RPMI8226 (cell line): ENCODE data around the gene CADM1.

ENCODE experiments used
- DNase-seq: peaks from one replicate; pipeline ENCODE4 v3.0.0-alpha.2; 2015

The CADM1 gene

DNA sequence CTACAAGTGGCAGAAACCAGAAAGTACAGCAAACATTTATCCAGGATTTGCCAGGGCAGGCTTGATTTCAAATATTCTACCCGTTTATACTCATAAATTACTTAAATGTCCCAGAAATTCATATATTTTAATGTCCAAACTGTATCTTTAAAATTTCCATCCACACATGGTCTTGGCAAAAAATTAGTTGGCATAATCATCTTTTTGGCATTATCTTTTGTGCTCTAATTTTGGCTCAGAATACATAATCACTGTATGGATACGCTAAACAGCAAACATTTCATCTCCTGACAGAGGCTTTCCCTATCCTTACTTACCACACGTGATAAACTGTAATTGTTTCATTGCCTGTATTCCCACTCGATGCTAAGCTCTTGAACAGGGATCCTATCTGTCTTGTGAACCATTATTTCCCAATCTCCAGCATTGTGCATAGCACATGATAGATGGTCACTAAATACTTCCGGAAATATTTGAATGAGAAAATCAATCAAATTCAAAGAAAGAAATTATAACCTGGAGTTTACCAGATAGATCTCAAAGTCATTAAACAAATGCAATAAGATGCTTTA is 64.2 kb downstream of the CADM1 start:
- DNase-seq = no peak

DNA sequence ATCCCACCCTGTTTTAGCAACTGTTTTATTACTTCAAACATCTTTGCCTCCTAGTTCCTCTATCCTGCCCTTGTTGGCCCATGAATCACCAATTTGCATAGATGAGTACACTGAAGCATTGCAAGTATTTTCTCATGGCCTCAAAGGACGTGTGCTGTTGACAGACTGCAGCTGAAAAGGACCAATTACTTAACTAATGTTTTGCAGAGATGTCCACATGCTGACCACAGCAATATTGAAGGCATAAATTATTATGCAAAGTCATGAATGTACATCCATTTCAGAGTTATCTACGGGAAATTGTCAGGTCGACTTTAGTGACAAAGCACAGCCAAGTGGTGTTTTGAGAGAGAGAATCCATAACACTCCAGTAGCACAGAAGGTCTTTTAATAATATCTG is 64.8 kb downstream of the CADM1 start:
- DNase-seq = no peak

- DNase-seq = no peak
These were observed 66.2 kb downstream of the CADM1 start for GRCh38 chr11:115437902-115438575.

GRCh38 chr11:115430345-115430744 is 73.9 kb downstream of the CADM1 start:
- DNase-seq = no peak

GRCh38 chr11:115428306-115428705 is 75.9 kb downstream of the CADM1 start:
- no peak for DNase-seq

DNA sequence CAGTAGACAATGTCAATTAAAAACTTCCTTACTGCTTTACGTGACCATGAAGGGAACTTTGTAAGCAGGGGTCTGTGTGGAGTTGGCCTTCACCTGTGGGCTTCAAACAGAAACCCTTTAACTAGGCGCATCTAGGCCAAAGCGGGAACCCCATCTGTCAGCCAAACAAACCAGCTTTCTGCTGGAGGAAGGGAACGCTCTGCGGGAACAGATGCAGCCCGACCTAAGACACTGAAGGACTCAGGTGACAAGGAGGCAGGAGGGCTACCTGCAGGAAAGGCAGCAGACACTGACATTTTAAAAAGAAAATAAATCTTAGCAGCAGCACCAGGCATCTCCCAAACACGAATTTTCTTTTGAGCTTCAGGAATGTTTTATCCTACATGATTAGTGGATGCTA is 78.4 kb downstream of the CADM1 start:
- no peak for DNase-seq

GRCh38 chr11:115425250-115425649 is 79.0 kb downstream of the CADM1 start:
- DNase-seq = no peak

GRCh38 chr11:115423728-115424459 is 80.3 kb downstream of the CADM1 start:
- no peak for DNase-seq

- no peak for DNase-seq
These were observed 82.1 kb downstream of the CADM1 start for GRCh38 chr11:115421992-115422689.

- DNase-seq = no peak
These were observed 82.7 kb downstream of the CADM1 start for GRCh38 chr11:115421352-115421991.

DNA sequence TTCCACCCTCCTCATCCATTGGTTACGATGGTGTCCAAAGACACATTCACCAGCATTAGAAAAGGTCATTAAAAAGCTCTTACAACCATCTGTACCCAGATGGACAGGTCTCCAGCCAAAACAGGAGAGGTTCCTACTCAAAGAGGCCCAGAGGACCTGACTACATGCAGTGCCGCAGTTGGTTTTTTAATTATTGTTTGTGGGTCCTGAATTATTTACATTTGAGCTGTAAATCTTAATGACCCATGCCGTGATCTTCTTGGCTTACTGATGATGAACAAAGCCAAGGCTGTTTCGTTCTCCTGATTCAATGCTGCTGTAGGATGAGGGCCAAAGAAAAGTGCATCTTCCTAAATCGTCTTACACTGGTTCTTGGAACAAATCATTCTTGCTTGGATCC is 83.7 kb downstream of the CADM1 start:
- DNase-seq = no peak

GRCh38 chr11:115418626-115419025 is 85.6 kb downstream of the CADM1 start:
- DNase-seq = no peak

- DNase-seq = no peak
These were observed 86.1 kb downstream of the CADM1 start for GRCh38 chr11:115418081-115418480.

DNA sequence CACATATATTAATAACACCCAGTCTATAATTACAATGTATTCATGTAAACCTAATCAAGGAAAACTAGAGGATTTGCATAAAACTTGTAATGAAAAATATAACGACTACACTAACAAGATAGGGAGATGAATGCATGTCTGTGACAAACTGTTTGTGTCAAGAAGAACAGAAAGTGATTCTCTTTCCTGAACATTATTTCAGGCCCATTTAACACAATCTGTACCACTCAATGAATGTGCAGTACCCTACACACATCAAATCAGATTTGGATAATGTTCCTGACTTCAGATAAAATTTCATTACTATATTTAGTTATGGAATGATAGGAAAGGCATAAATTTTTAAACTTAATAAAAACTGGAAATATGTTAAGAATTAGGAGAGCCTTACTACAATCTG is 93.1 kb downstream of the CADM1 start:
- no peak for DNase-seq

GRCh38 chr11:115409691-115410220 is 94.5 kb downstream of the CADM1 start:
- no peak for DNase-seq

DNA sequence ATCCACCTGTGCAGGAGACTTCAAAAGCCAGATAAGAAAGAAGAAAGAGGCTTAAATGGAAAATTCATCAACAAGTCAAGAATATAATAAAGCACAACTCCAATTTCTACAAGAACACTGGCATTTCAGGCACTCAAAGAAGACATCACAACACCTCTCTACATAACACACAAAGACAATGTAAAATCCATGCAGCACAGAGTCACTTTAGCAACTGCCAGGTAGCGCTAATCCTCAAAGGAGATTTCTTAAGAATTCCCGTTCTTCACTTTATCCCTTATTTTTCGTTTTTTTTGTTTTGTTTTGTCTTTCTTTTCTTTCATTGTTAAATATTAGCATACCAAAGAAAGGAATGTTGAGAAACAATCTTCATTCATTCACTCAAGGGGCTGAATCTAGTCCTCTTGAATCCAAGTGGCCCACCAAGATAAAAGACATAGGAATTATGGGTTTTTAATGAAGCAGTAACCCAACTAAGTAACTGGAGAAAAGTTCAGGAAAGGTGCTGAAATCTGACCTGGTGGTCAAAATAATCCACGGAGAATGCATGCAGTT is 95.0 kb downstream of the CADM1 start:
- DNase-seq = no peak

DNA sequence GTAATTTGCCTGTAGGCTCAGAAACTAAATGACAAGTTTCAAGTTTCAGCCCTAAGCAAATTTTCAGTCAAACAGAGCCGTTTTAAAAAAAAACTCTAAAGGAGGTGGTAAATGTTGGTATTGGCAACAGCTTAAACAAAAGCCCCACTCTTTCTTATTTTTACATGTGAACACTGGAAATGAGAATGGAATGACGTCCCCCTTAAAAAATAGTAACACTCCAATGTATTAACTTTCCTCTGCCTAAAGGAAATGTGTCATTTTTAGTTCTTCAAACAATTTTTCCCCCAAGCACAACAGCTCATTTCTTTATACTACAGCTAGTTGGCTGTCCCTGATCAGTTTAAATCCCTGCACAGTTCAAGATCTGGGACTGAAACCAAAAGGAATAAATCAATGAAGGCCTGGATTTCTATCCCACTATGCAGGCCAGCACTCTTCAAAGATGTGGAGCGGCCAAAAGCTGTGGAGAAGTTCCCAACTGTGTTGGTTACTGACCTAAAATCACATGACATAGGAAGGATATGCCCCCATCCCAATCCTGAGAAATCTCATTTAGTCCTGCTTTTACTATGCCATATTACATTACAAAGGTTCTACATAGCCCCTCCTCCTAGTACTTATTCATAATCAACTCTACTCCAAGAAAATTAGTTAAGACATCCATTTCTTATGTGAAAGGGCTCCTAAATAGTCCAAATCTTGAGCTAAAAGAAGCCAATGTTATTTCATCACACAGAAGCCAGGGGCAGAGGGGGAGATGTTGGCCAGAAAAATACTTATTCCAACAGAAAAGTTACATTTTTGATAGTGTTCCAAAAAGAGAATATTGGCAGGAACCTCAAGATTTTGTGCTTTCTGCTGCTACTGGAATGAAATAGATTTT is 95.9 kb downstream of the CADM1 start:
- no peak for DNase-seq

- no peak for DNase-seq
These were observed 96.7 kb downstream of the CADM1 start for GRCh38 chr11:115407496-115407895.

DNA sequence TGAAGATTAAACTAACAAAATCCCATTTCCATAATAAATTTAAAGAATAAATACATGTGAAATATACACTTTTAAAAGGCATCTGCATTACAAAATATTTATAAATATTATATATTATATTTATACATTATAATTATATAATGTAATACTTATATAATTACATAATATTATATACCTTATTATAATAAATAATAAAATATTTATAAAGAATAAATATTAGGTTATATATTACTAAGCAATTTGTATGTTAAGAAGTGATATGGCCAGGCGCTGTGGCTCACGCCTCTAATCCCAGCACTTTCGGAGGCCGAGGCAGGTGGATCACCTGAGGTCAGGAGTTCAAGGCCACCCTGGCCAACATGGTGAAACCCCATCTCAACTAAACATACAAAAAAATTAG is 97.8 kb downstream of the CADM1 start:
- DNase-seq = no peak

DNA sequence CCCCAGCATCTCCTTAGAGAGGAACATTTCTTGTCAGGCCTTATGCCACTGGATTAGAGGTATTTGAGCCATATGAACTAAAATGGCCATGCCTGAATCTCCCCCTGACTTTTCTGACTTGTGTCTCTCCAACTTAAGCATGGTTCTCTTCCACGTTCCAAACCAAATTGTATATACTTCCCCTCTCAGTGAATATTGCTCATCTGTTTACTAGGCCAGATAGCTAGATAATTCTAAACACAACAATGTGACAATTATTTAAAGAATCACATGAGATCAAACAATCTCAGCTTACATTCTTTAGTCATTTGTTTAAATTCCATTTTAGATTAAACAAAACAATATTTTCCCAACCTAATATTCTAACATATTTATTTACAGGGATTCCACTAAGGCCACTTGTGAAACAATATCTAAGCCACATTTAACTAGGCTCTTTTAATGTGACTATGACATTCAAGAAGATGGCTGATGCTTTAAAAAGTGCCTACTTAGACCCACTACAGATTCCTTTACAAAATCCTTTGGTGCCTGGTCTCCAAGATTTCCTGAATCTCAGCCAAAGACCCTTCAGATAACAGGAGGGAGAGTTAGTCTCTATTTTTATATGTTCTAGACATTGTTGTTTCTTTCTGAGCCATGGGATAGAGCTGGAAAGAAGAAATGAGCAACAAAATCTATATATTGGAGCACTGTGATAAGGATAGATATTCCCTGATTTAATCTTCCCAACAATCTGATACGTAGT is 105.7 kb downstream of the CADM1 start:
- DNase-seq = no peak

DNA sequence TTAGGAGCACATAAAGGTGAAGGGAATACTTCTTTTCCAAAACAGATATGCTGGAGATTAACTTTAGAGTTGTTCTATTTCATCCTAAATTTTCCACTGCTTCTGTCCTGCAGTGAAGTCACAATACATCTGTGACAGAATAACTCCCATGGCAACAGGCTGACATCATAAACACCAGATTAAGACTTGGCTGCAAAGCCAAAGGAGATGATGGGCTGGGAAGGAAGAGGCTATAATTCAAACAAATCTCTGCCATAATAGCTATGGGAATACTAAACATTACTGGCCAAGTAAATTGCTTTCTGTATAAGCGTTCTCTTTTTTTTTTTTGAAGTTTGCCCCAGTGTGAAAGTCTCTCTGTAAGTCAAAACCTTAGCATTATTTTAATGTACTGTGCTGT is 107.7 kb downstream of the CADM1 start:
- no peak for DNase-seq
